Gastrocnemius medialis (tissue), 4 donors: ENCODE measurements around the gene CCDC158. TPM values are rescaled to one million over a fixed set of nuclear protein-coding genes. Genes with fewer than 3 reads are reported as not detected.

Experiments
- ATAC-seq, 2 donors: fragments of 150-250 bp; one replicate each; pipeline ENCODE4 v1.9.1; 2016
- DNase-seq, 2 donors: peaks; one replicate each; pipeline ENCODE4 v3.0.0-alpha.2; 2019
- H3K27ac ChIP-seq, 4 donors: fragments of 200-600 bp; sonication (generic); 1 replicate in 1 of 4; 2 replicates in 3 of 4; pipeline ENCODE4 v1.5.1; 2016 to 2018; ENCODE audit warnings: mild to moderate bottlenecking in 2 of 4, moderate library complexity in 1 of 4
- H3K27me3 ChIP-seq, 3 donors: fragments of 200-600 bp; sonication (generic) in 2 of 3; 1 replicate in 1 of 3; 2 replicates in 2 of 3; pipeline versions ENCODE4 v1.5.1 to v1.6.0; 2016 to 2019; ENCODE audit warnings: mild to moderate bottlenecking in 1 of 3, moderate library complexity in 1 of 3
- H3K36me3 ChIP-seq, 2 donors: fragments of 200-600 bp; sonication (generic) in 1 of 2; one replicate each; pipeline ENCODE4 v1.5.1; 2017 to 2018
- H3K4me1 ChIP-seq, 2 donors: fragments of 200-600 bp; sonication (generic) in 1 of 2; one replicate each; pipeline ENCODE4 v1.5.1; 2016 to 2017; ENCODE audit warnings: mild to moderate bottlenecking in 2 of 2
- H3K4me3 ChIP-seq, 4 donors: fragments of 200-600 bp; sonication (generic) in 3 of 4; 1 replicate in 1 of 4; 2 replicates in 3 of 4; pipeline ENCODE4 v1.5.1; 2016 to 2019; ENCODE audit warnings: mild to moderate bottlenecking in 2 of 4
- H3K9me3 ChIP-seq, 3 donors: fragments of 200-600 bp; sonication (generic) in 2 of 3; 1 replicate in 1 of 3; 2 replicates in 2 of 3; pipeline ENCODE4 v1.5.1; 2016 to 2019
- POLR2A ChIP-seq, 2 donors: fragments of 450-650 bp; IDR thresholded peaks; one replicate each; pipeline ENCODE4 v1.6.1; 2017; ENCODE audit warnings: antibody characterized with exemption in 2 of 2, mild to moderate bottlenecking in 2 of 2, moderate library complexity in 2 of 2
- in situ Hi-C, 4 donors: fragments of 200-750 bp; cut with MboI; loops; one replicate each; pipeline versions ENCODE4 v1.15.0 to v1.8.0; 2017; ENCODE audit warnings: low sequenced_read_pairs in 4 of 4
- intact Hi-C: fragments of 100-400 bp; cut with DNase I; formaldehyde crosslinking; loops from one replicate; pipeline ENCODE4 v1.15.1; 2023; ENCODE audit warnings: low total_unique reads
- total RNA-seq, 4 donors: library from RNA; depleted of rRNA; stranded (reverse); fragments of >200 nt; gene quantifications; one replicate each; pipeline versions ENCODE4 v1.1.0 to v1.2.3, GENCODE V29; 2016
- TF ChIP-seq, protein P1 (sequence below), 5 experiments: fragments of 450-650 bp in 3 of 5; fragments of 200-600 bp in 2 of 5; sonication (generic) in 2 of 5; IDR thresholded peaks in 4 of 5; conservative IDR thresholded peaks in 1 of 5; 1 replicate in 4 of 5; 2 replicates in 1 of 5; pipeline ENCODE4 v1.5.1; 2016 to 2019; ENCODE audit warnings: antibody characterized with exemption in 5 of 5, mild to moderate bottlenecking in 3 of 5, moderate library complexity in 3 of 5

CCDC158 gene
- total RNA-seq, 4 donors from 2014 or later: not detected

GRCh38 chr4:76385974-76386373, 35.0 kb downstream of the CCDC158 start:
- in situ Hi-C loops: no loop called here
- H3K27me3 ChIP-seq: no peaks in the 10 kb centered on the region
- no peaks in the 10 kb centered on the region for H3K36me3 ChIP-seq
- H3K9me3 ChIP-seq: no peaks in the 10 kb centered on the region
- no peak overlapping the region for H3K4me3 ChIP-seq
- intact Hi-C loops: no loop called here
- TF ChIP-seq, protein P1, sequence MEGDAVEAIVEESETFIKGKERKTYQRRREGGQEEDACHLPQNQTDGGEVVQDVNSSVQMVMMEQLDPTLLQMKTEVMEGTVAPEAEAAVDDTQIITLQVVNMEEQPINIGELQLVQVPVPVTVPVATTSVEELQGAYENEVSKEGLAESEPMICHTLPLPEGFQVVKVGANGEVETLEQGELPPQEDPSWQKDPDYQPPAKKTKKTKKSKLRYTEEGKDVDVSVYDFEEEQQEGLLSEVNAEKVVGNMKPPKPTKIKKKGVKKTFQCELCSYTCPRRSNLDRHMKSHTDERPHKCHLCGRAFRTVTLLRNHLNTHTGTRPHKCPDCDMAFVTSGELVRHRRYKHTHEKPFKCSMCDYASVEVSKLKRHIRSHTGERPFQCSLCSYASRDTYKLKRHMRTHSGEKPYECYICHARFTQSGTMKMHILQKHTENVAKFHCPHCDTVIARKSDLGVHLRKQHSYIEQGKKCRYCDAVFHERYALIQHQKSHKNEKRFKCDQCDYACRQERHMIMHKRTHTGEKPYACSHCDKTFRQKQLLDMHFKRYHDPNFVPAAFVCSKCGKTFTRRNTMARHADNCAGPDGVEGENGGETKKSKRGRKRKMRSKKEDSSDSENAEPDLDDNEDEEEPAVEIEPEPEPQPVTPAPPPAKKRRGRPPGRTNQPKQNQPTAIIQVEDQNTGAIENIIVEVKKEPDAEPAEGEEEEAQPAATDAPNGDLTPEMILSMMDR (IDR thresholded peaks at IDR 0.05 in 4 of 5, conservative IDR thresholded peaks at IDR 0.05 in 1 of 5): no peak
- TF ChIP-seq POLR2A (IDR thresholded peaks at IDR 0.05): no peak
- no peaks in the 10 kb centered on the region for H3K4me1 ChIP-seq
- H3K27ac ChIP-seq: no peak overlapping the region
- no peak for ATAC-seq
- DNase-seq: no peak

GRCh38 chr4:76384052-76384451, 36.9 kb downstream of the CCDC158 start:
- no peaks in the 10 kb centered on the region for H3K4me1 ChIP-seq
- intact Hi-C loops: no loop called here
- no peak for ATAC-seq

DNA sequence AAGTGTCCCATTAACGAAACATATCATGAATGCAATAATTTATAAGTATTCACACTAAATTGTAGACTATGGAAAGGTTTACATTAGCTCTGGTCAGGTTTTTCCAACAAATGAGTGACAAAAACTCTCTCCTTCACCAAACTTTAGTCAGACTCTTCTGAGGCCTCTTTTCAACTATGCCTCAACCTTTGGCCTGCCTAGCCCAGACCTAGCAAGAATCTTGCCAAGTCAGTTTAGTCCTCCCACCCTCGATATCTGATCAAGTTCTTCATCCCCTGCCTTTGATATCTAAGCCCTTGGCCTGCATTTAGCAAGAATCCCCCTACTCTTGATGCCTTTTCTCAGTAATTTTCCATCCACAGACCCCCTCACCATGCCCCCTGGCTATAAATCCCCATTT, 37.9 kb downstream of the CCDC158 start:
- Histone ChIP-seq H3K27ac (no peak overlapping the region), H3K4me1 (no peaks in the 10 kb centered on the region), H3K36me3 (no peaks in the 10 kb centered on the region), H3K9me3 (no peaks in the 10 kb centered on the region), H3K4me3 (no peak overlapping the region), H3K27me3 (no peaks in the 10 kb centered on the region)
- ATAC-seq (no peak), DNase-seq (no peak)
- in situ Hi-C loops: no loop called here
- intact Hi-C loops: no loop called here
- TF ChIP-seq, protein P1 (IDR thresholded peaks at IDR 0.05 in 4 of 5, conservative IDR thresholded peaks at IDR 0.05 in 1 of 5): no peak
- no peak for TF ChIP-seq POLR2A (IDR thresholded peaks at IDR 0.05)

More at GRCh38 chr4:76384052-76384451, 36.9 kb downstream of the CCDC158 start:
- Histone ChIP-seq H3K4me3 (no peak overlapping the region), H3K9me3 (no peaks in the 10 kb centered on the region), H3K27ac (no peak overlapping the region), H3K27me3 (no peaks in the 10 kb centered on the region), H3K36me3 (no peaks in the 10 kb centered on the region)
- DNase-seq: no peak
- in situ Hi-C loops: no loop called here
- TF ChIP-seq, protein P1 (IDR thresholded peaks at IDR 0.05 in 4 of 5, conservative IDR thresholded peaks at IDR 0.05 in 1 of 5): no peak
- no peak for TF ChIP-seq POLR2A (IDR thresholded peaks at IDR 0.05)

GRCh38 chr4:76381986-76382385, 39.0 kb downstream of the CCDC158 start:
- DNase-seq (no peak), ATAC-seq (no peak)
- H3K27ac ChIP-seq: no peak overlapping the region
- no peaks in the 10 kb centered on the region for H3K4me1 ChIP-seq
- H3K27me3 ChIP-seq: no peaks in the 10 kb centered on the region
- no peaks in the 10 kb centered on the region for H3K36me3 ChIP-seq
- intact Hi-C loops (no loop called here), in situ Hi-C loops (no loop called here)
- no peak overlapping the region for H3K4me3 ChIP-seq
- no peak for TF ChIP-seq POLR2A (IDR thresholded peaks at IDR 0.05)
- TF ChIP-seq, protein P1 (IDR thresholded peaks at IDR 0.05 in 4 of 5, conservative IDR thresholded peaks at IDR 0.05 in 1 of 5): no peak
- H3K9me3 ChIP-seq: no peaks in the 10 kb centered on the region

DNA sequence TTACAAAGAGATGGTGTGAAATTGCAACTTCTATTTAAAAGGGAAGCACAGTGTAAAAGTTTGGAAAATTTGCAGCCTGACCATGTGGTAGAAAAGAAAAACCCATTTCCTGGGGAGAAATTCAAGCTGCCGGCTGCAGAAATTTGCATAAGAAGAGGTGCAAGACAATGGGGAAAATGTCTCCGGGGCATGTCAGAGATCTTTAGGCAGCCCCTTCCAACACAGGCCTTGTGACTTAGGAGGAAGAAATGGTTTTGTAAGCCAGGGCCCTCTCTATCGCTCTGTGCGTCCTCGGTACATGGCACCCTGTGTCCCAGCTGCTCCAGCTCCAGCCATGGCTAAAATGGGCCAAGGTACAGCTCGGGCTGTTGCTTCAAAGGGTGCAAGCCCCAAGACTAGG, 40.4 kb downstream of the CCDC158 start:
- H3K27me3 ChIP-seq: no peaks in the 10 kb centered on the region
- intact Hi-C loops (no loop called here), in situ Hi-C loops (no loop called here)
- H3K9me3 ChIP-seq: no peaks in the 10 kb centered on the region
- H3K4me1 ChIP-seq: no peaks in the 10 kb centered on the region
- no peak for DNase-seq
- no peaks in the 10 kb centered on the region for H3K36me3 ChIP-seq
- no peak for TF ChIP-seq POLR2A (IDR thresholded peaks at IDR 0.05)
- TF ChIP-seq, protein P1 (IDR thresholded peaks at IDR 0.05 in 4 of 5, conservative IDR thresholded peaks at IDR 0.05 in 1 of 5): no peak
- no peak for ATAC-seq
- no peak overlapping the region for H3K27ac ChIP-seq
- H3K4me3 ChIP-seq: no peak overlapping the region
